Ishikawa (cell line): Measurements from ENCODE around the gene ADAMTS4.

Source experiments
- CEBPB ChIP-seq: IDR thresholded peaks from 2 replicates; pipeline ENCODE4 v1.6.1; 2012
- CREB1 ChIP-seq: IDR thresholded peaks from 2 replicates; pipeline ENCODE4 v1.6.1; 2012; ENCODE audit warnings: low read depth
- EGR1 ChIP-seq: IDR thresholded peaks from 2 replicates; pipeline ENCODE4 v1.6.1; 2012
- EP300 ChIP-seq: IDR thresholded peaks from 2 replicates; pipeline ENCODE4 v1.6.1; 2012; ENCODE audit warnings: borderline replicate concordance
- FOXM1 ChIP-seq: IDR thresholded peaks from 2 replicates; pipeline ENCODE4 v1.6.1; 2012; ENCODE audit warnings: low read depth, borderline replicate concordance
- NFIC ChIP-seq: IDR thresholded peaks from 2 replicates; pipeline ENCODE4 v1.6.1; 2012
- RAD21 ChIP-seq: IDR thresholded peaks from 2 replicates; pipeline ENCODE4 v1.6.1; 2012; ENCODE audit warnings: low read depth
- REST ChIP-seq: IDR thresholded peaks from 2 replicates; pipeline ENCODE4 v1.6.1; 2012; ENCODE audit warnings: low read depth, mild to moderate bottlenecking
- TAF1 ChIP-seq: IDR thresholded peaks from 2 replicates; pipeline ENCODE4 v1.6.1; 2012; ENCODE audit warnings: low read depth, mild to moderate bottlenecking
- TCF12 ChIP-seq: IDR thresholded peaks from 2 replicates; pipeline ENCODE4 v1.6.1; 2012; ENCODE audit warnings: low read depth
- TEAD4 ChIP-seq: IDR thresholded peaks from 2 replicates; pipeline ENCODE4 v1.6.1; 2012
- USF1 ChIP-seq: IDR thresholded peaks from 2 replicates; pipeline ENCODE4 v1.6.1; 2012
- YY1 ChIP-seq: IDR thresholded peaks from 2 replicates; pipeline ENCODE4 v1.6.1; 2012; ENCODE audit warnings: low read depth
- ZBTB7A ChIP-seq: IDR thresholded peaks from 2 replicates; pipeline ENCODE4 v1.6.1; 2012; ENCODE audit warnings: low read depth
- TF ChIP-seq, protein P1 (sequence below): IDR thresholded peaks from 2 replicates; pipeline ENCODE4 v1.6.1; 2012

The ADAMTS4 gene

GRCh38 chr1:161159913-161160243 is 39.0 kb downstream of the ADAMTS4 start:
- TF ChIP-seq NFIC (no peak), USF1 (no peak), REST (no peak), EP300 (no peak)

DNA sequence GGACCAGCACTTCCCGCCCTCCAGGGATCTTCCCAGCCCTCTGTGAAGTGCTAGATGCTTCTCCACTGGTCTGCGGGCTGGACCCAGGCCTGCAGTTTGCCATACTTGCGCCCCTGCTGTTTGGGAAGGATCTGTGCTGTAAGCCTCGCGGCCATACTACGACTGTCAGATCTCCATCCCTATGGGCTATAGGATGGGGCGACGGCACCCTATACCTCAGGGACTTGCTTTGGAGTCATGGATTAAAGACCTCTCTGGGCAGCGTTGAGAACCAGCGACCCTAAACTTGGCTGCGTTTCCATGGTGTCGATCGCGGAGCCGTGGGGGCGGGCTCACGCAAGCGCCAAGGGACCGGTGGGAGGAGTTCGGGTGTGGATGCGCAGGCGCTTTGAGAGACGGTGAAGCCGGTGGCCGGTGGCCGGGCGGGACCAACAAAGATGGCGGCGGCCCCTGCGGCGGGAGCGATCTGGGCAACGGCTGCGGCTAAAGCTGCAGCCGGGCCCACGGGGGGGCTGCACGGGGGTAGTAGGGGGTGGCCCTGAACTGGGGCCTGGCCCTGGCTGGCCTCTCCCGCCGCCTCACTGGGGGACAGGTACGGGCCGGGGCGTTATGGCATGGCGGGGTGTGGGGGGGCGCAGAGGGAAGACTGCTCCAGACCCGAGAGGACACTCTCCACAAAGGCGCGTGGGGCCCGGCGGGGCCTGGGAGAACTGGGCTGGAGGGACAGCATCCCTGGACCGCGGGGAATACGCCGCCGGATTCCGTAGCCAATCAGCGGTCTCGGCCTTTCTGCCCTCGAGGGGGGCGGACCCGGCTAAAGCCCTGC is 39.6 kb downstream of the ADAMTS4 start, which contains the start of gene USP21:
Gene USP21, plus strand, starts transcription at position 414 of the 826 bp plus-strand sequence. CDS start 1,141 bp downstream, outside the sequence.
- TF ChIP-seq USF1 (no peak), FOXM1 (no peak), TEAD4 (no peak), YY1 (peak; percentile 97), NFIC (no peak), CEBPB (no peak), RAD21 (no peak), CREB1 (no peak), EGR1 (no peak), EP300 (0 out of 2 replicates have a peak, but pooled peaks have one; percentile 22), ZBTB7A (no peak), TAF1 (peak; percentile 100), REST (no peak), TCF12 (peak; percentile 62)
- TF ChIP-seq, protein P1, sequence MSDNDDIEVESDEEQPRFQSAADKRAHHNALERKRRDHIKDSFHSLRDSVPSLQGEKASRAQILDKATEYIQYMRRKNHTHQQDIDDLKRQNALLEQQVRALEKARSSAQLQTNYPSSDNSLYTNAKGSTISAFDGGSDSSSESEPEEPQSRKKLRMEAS: peak; percentile 12

DNA sequence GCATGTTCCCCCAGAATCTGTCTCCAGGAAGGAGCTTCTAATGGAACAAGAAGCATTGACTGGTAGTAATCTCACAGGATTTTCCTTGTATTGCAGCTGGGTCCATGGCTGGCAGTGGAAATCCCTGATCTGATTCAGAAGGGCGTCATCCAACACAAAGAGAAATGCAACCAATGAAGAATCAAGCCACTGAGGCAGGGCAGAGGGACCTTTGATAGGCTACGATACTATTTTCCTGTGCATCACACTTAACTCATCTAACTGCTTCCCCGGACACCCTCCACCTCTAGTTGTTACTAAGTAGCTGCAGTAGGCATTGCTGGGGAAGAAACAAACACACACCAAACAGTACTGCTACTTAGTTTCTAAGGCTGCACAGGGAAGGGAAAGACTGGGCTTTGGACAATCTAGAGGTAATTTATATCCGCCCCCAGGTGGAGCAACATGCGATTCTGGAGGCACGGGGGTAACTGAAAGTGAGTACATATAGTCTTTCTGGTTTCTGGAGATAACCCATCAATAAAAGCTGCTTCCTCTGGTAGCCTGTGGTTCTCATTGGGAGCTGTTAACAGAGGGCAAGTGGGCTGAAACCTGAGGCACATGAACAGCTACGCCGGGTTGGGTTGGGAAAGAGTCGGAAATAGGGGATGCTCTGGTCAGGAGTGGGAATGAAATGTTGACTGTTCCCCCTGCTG is 40.4 kb downstream of the ADAMTS4 start:
- TF ChIP-seq TCF12 (no peak), EGR1 (no peak), CEBPB (no peak), CREB1 (no peak)

- no peak for TF ChIP-seq EP300
Observed at GRCh38 chr1:161157867-161158266, 41.0 kb downstream of the ADAMTS4 start.

- TF ChIP-seq YY1 (peak; percentile 100), CEBPB (no peak), USF1 (0 out of 2 replicates have a peak, but pooled peaks have one; percentile 7), CREB1 (0 out of 2 replicates have a peak, but pooled peaks have one; percentile 43), FOXM1 (no peak), NFIC (no peak; the same call in 1 of the 2 replicates), TEAD4 (no peak; the same call in 1 of the 2 replicates), TAF1 (peak; percentile 95), EP300 (no peak), EGR1 (peak; percentile 82), ZBTB7A (no peak), RAD21 (no peak), REST (no peak), TCF12 (peak; percentile 53; the same call in 1 of the 2 replicates)
- TF ChIP-seq, protein P1: peak; percentile 93
Observed at GRCh38 chr1:161153682-161154337, 45.0 kb downstream of the ADAMTS4 start, which contains the start of gene UFC1. Gene UFC1, plus strand, starts transcription at chr1:161153978. Its CDS starts 20 bp downstream, at chr1:161153998.
